Left renal pelvis (tissue), 4 donors: ENCODE measurements around the gene MUC22. TPM values are rescaled to one million over a fixed set of nuclear protein-coding genes. Genes with fewer than 3 reads are reported as not detected.
"Not testable (repeated sequence)": the region's sequence is repeated elsewhere in the genome, so short reads cannot be mapped to it uniquely, and the experiment has no call there.

ENCODE experiments used
- DNase-seq, 4 donors: peaks; one replicate each; pipeline ENCODE4 v3.0.0-alpha.2; 2013; ENCODE audit warnings: low read depth in 4 of 4, low spot score in 3 of 4
- polyA plus RNA-seq, 4 donors: library from polyadenylated mRNA; unstranded; fragments of 120-200 nt; gene quantifications; one replicate each; pipeline ENCODE4 v1.2.1, GENCODE V29; 2013; ENCODE audit not compliant: insufficient read length in 4 of 4

Gene MUC22
- polyA plus RNA-seq, 4 donors: not detected

DNA sequence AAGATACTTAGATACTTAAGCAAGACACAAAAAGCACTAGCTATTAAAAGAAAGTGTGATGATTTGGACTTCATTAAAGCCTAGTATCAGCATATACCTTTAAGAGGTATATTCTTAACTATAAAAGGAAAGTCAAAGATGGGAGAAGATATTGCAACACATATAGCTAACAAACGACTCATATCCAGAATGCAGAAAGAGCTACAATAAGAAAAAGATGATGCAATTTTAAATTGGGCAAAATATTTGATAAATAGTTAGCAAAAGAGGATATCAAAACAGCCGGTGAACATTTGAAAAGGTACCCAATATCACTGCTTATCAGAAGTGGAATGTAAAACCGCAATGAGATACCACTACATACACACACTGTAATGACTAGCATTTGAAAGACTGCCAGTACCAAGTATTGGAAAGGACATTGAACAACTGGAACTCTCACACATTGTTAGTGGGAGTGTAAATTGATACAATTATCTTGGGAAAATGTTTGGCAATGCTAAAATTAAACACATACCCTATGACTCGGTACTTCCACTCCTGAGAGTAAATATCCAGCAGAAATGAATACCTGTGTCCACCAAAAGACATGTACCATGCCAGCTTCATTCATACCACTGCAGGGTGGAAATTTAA lies 25.7 kb downstream of the MUC22 start:
- no peak for DNase-seq

DNA sequence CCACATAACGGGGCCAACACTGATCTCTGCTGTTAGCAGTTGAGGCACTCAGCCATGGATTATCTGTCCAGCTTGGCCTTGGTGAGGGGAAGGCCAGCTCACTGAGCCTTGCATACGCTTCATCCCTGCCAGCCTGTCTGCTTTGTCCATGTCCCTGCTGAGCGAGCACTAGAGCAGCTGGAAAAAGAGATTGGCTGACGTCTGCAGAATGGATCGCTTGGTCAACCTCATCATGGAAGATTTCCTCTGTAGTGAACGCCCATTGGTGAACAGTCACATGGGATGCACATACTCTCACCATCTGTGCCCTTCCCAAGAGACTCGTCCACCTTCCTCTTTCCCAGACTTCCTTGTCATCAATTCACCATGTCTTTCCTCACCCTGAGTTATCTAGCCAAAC lies 26.9 kb downstream of the MUC22 start:
- no peak for DNase-seq

DNA sequence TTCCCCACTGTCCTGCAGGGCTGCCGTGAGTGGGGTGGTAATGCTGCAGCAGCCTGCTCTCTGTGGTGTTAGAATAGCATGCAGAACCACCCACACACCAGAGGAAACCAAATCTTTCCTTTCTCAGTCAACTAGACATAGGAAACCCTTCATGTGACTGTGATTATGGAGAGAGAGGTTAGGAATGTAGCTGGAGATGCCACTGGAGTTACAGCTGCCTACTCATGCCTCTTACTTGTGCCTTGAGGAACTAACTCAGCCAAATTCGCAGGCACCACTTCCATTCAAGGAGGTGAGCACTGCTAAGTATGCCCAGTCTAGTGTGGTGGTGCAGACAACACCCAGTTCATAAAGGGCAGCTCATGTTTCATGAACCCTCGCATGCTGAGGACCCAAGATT lies 27.4 kb downstream of the MUC22 start:
- DNase-seq: no peak

DNA sequence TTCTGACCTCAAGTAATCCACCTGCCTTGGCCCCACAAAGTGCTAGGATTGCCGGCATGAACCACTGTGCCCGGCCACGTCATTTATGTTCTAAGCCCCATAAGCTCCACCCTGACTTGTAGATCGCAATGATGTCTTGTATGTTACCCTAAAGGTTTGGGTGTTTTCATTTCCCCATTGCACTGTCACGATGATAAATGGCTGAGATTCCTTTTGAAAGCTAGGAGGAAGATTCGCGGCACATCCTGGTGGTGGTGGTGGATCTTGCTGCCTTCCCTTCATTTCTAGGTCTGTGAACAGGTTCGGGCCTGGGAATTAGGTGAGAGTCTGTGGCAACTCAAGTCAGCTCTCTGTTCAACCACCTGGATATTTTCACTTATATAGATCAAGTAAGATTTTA lies 28.3 kb downstream of the MUC22 start:
- DNase-seq: no peak

DNA sequence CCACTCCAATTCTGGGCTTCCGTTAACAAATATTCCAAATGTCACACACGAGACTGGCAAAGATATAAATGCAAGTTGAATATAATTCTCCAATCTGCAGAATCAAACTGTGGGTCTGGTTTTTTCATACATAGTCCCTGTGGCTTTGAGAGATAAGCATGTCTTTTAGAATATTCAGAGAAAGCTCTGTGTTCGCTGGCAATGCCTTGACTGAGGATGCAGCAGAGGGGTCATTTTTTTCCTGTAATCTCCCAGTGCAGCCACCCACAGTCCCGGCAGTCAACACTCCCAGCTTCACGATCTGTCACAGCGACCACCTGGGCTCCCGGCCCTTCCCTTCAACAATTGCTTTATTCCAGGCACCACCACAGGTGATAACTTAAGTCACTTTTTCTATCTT lies 30.5 kb downstream of the MUC22 start:
- no peak for DNase-seq

DNA sequence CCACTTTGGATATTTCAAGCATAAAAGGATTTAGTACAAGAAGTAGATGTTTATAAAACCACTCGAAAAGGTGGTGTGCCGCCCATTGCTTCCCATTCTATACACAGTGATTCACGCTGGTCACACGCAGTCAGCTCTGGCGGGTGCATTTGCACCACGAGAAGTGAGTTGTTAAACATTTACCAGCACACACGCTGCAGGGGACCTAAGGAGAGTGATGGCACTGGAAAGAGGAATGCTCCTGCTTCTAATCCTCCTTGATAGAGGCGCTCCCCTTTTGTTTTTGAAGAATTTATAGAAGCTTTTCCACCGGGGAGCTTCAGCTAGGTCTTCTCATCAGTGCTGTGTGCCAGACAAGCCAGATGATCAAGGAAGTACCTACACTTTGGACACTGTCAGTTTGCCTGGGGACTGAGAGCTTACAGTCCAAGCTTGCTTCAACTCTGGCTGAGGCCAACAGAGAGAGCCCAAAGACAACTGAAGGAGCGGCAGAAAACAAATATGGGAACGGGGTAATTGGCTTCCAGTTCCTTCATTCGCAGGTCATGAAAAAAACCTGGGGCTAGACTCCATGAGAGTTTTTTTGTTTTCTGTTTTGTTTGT lies 31.2 kb downstream of the MUC22 start:
- no peak for DNase-seq

DNA sequence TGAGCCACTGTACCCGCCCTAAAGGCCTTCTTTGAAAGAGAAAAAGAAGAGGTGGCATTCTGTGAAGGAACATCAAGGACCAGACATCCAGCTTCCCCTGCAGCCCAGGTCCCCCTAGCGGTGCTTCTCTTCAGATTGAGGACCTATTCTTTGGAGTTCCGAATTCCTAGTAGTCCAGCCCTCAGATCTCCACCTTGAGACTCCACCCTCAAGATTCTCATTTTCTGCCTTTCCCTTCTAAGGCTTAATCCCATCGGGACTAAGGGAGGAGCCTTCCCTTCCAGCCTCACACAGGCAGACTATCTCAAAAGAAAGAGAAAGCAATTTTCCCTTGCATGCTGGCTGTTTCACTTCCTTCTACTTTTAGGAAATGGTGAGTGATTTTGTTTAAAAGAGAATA lies 32.5 kb downstream of the MUC22 start:
- no peak for DNase-seq

DNA sequence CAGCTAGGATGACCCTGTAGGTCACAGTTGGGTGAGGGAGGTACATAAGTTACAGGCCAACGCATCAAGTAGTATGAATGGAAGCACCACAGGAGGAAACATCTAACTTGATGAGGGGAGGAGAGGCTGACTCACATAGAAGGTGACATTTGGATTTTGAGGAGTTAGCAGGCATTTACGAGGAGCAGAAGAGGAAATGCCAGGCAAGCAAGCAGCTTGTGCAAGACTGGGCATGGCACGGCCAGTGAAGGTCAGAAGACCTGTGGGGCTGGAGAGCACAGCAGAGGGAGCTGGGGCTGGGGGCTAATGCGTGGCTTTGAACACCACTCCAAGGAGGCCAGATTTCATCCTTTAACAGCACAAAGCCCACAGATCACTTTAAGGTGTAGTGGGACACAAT lies 37.8 kb downstream of the MUC22 start:
- no peak for DNase-seq

DNA sequence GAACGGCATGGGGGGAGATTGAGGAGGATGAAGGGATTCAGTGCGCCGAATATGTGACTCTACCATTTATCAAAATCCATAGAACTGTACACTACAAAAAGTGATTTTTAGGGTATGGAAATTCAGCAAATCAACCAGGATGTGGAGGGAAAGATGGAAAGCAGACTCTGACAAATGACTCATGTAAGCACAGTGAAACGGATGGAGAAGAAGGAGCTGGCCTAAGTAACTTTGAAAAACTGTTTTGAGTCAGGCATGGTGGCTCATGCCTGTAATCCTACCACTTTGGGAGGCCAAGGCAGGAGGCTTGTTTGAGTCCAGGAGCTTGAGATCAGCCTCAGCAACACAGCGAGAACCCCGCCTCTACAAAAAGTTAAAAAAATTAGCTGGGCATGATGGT lies 39.2 kb downstream of the MUC22 start:
- no peak for DNase-seq

DNA sequence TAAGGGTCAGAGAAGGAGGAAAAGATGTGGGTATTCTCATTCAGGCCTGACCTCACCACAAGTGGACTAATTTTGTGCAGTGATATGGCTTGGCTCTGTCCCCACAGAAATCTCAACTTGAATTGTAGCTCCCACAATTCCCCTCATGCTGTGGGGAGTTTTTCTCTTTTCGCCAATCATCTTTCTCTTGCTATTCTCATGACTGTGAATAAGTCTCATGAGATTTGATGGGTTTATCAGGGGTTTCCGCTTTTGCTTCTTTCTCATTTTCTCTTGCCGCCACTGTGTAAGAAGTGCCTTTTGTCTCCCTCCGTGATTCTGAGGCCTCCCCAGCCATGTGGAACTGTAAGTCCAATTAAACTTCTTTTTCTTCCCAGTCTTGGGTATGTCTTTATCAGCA lies 42.9 kb downstream of the MUC22 start:
- not testable (repeated sequence) for DNase-seq

DNA sequence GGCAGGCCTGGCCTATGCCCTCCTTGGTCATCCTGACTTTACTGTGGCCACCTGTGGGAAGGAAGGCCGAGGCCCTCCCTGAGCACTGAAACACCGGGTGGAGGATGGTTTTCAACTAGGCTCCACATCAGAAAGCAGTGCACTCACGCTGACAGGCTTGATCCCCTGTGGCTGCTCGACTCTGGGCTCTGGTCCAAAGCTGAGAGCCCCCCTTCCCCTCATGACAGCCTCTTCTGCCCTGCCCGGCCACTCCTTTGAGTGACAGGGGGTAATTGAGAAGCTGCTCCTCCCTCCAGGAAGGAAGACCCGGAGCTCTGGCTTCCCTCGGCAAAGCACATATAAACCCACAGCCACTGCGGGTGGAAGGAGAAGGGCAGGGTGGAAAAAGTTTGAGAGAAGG lies 43.6 kb downstream of the MUC22 start:
- no peak for DNase-seq

DNA sequence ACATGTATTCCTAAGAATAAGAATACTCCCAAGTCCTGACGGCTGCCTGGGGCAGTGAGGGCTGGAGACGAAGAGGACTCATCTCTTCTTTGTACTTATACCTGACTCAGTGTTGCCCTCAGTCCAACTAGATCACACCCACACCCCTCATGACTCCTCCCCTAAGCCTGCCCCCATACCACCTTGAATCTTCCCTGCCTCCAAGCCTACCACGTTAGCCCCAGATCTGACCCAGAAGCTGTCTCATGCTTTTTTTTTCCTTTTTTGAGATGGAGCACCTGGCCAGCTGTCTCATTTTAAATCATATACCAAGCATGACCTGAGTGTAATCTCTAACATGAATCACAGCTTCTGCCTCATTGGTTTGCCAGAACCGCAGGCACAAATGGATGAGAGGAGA lies 45.2 kb downstream of the MUC22 start:
- no peak for DNase-seq

DNA sequence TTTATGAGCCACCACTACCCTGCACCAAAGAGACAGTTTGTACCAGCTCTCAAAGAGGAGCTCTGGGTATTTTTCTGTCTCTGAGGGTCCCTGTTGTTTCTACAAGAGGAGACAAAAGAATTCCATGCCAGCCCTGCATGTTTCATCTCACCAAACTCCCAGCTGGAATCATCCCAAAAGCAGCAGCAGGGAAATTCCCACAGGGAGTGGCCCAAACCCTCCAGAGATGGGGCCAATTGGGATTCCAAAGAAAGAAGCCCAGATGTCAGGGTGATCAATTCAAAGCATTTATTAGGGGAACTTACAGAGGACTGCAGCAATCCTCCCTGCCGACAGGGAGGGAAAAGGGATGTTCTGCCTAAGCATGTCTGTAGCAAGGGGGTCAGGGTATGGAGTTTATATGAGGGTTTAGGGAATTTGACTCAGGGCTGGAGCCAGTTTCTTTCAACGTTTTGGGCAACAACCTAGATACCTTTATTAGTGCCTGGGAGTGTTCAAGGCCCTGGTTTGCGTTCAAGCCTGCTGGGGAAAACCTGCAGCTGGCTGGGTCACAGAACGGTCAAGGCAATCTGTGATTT lies 47.2 kb downstream of the MUC22 start:
- DNase-seq: no peak

DNA sequence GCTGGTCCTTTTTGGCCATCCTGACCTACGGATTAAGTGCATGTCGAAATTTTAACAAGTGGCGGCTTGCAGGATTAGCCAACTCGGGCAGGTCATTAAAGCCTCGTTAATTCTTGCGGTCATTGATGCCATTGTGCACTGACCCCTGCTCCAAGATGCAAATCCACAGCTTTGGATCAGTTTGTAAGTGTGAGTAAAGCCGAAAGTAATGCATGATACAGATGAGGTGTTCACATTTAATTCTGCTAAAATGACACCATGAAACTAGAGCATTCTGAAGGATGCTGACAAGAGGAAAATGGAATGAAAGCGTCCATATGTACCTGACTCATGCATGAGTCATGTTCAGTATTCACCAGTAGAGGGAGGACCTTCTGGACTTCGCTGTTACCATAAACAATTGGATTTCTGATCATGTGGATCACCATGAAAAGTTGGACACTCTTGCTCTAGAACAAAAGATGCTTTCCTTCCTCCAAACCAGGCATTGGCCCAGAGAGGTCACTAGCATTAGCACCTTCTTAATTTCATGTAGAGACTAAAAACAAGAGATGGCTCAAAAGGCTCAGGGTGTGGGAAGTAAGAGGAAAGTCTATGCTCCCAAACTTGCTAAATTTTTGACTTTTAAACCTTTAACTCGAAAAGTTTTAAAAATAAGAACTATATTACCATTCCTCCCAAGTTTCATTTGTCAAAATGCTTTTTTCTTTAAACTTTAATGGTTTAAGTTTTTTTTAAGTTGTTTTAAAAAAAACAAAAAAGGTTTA lies 48.0 kb downstream of the MUC22 start:
- no peak for DNase-seq

DNA sequence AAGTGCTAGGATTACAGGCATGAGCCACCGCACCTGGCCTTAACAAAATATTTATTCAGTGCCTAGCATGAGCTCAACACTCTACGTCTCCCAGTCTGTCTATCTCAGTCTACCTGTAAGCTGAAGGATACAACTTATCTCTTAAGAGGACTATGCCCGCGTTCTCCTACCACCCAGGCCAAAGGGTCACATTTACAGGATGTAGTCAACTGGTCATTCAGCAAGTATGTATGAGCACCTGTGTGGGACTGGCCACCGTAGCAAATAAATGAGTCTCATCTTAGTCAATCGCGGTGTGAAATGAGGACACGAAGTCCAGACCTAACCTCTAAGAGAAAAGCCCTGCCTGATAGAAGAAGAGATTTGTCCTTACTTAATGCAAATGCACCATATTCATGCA lies 49.9 kb downstream of the MUC22 start:
- DNase-seq: no peak

DNA sequence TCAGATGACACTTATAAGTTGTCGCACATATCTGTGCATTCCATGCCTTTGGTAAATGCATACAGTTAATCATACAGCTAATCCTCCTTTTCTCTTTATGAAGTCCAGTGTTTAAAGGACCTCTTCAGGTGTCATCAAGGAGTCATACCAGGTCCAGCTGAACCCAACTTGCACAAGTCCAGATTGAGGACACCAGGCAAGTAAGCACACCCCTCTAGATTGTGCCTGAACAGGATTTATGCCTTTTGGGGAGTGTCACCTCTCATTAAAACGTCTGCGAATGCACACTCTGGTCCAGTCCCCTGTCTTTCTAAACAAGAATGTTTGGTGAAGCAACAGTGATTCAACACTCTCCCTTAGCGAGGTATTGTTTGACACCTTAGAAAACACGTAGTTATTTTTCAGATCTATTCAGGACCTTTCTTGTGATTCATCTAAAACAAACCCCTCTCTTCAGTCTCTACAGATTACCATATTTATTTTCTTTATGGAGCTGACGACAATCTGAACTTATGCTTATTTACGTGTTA lies 53.7 kb downstream of the MUC22 start:
- no peak for DNase-seq

DNA sequence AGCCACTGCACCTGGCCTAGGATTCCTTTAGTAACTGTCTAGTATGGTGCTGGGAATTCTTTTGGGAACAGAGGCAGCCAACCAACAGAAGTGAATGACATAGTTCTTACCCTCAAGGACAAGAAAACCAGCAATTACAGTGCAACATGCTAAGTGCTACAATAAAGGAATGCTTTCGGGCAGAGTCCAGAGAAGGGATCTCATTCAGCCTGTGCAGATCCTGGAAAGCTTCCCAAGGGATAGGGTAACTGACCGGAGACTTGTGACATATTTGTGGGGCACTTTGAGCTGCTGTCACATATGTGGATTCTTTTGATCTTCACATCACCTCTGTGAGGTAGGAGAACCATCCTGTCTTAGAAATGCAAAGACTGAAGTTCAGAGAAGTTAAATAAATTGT lies 55.3 kb downstream of the MUC22 start:
- DNase-seq: no peak

DNA sequence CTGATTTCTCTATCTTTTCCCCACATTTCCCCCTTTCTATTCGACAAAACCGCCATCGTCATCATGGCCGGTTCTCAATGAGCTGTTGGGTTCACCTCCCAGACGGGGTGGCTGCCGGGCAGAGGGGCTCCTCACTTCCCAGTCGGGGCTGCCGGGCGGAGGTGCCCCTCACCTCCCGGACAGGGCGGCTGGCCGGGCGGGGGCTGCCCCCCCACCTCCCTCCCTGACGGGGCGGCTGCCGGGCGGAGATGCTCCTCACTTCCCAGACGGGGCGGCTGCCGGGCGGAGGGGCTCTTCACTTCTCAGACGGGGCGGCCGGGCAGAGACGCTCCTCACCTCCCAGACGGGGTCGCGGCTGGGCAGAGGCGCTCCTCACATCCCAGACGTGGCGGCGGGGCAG lies 56.8 kb downstream of the MUC22 start:
- DNase-seq: not testable (repeated sequence)

DNA sequence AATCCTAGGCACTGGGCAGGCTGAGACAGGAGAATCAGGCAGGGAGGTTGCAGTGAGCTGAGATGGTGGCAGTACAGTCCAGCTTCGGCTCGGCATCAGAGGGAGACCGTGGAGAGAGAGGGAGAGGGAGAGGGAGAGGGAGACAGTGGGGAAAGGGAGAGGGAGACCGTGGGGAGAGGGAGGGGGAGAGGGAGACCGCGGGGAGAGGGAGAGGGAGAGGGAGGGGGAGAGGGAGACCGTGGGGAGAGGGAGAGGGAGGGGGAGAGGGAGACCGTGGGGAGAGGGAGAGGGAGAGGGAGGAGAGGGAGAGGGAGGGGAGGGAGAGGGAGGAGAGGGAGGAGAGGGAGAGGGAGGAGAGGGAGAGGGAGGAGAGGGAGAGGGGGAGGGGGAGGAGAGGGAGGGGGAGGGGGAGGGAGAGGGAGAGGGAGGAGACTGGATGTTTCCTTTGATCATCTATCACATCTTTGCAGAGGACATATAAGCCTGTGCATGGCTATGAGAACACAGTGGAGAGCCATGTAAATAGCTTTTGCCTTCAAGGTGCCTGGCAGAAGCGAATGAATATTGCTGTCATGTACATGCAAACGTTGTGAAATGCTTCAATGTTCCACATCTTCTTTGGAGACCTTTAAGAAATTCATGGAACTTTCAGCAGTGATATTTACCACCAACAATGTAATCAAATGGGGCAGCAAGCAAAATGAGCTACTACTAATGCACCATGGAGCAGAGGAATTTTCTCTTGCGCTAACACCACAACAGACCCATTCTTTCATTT lies 57.8 kb downstream of the MUC22 start:
- DNase-seq: not testable (repeated sequence)

DNA sequence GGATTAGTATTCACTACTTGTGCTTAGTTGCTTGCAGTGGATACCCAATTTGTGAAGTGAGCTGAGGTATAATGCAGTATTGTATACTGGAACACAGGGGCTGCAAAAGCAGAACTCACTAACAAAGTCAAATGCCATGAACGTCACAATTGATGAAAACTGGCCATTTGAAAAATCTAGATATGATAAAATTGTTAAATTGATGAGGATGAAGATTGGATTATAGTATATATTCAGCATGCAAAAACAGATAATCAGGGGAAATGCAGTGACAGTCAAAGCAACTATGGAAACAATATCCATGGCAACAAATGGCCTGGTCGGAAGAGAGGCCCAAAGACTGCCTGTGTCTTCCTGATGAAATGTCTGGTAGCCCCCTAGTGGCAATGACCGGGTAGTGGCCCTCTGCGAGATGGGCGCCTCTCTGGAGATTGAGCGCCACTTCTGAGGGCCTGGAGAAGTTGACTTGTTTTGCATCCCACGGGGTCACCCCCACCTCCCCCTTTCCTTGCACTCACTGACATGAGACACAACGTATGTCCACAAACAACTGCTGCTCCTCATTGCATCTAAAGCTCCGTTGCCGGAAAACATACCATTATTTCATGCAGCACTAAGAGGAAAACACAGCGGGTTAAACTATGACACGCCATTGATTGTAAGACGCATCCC lies 58.5 kb downstream of the MUC22 start:
- DNase-seq: peak; percentile 63 to 70 (median 65)
